ENCODE data around the gene TIPARP. TPM values are rescaled to one million over a fixed set of nuclear protein-coding genes. Genes with fewer than 3 reads are reported as not detected.

TIPARP gene
- total and polyA plus RNA-seq, 2 of the 8 experiments (the other 6 are each of a cell fraction or from before 2014, with no cell fraction given) = 1.6 to 5.8 TPM

DNA sequence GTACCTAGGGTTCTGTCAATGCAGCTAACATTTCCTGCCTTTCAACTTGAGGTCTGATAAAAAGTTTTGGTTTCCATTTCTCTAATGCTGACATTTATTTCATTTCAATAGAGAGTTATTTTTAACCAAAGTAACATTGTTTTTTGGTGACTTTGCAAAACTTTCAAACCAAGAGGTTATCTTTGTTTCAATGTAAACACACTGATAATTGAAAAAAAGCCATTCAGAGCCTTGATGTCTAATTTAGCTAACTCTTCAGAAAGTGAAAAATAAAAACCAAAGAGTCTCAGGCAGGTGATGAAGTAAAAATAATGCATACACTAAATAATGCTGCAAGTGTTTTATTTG lies 9.6 kb upstream of the TIPARP start (continued):
- no peak for TF ChIP-seq EZH2 (IDR thresholded peaks at IDR 0.05; ENCODE audit: low read depth, low read length, severe bottlenecking)
- no peak for TF ChIP-seq RNF2 (IDR thresholded peaks at IDR 0.05; ENCODE audit: borderline replicate concordance, low read depth, low read length, missing control alignments, poor library complexity, severe bottlenecking)
